Neural progenitor cell (in vitro differentiated cells): Measurements from ENCODE around the gene ZNF587B.

Experiments
- EZH2phosphoT487 ChIP-seq: fragments of 200-600 bp; sonication (generic); IDR thresholded peaks from 2 replicates; pipeline ENCODE4 v1.6.1; 2017; ENCODE audit warnings: antibody characterized with exemption
- TF ChIP-seq, protein P1 (sequence below): fragments of 200-600 bp; sonication (generic); IDR thresholded peaks from 2 replicates; pipeline ENCODE4 v1.5.1; 2017; ENCODE audit warnings: antibody characterized with exemption, mild to moderate bottlenecking

- TF ChIP-seq, protein P1, sequence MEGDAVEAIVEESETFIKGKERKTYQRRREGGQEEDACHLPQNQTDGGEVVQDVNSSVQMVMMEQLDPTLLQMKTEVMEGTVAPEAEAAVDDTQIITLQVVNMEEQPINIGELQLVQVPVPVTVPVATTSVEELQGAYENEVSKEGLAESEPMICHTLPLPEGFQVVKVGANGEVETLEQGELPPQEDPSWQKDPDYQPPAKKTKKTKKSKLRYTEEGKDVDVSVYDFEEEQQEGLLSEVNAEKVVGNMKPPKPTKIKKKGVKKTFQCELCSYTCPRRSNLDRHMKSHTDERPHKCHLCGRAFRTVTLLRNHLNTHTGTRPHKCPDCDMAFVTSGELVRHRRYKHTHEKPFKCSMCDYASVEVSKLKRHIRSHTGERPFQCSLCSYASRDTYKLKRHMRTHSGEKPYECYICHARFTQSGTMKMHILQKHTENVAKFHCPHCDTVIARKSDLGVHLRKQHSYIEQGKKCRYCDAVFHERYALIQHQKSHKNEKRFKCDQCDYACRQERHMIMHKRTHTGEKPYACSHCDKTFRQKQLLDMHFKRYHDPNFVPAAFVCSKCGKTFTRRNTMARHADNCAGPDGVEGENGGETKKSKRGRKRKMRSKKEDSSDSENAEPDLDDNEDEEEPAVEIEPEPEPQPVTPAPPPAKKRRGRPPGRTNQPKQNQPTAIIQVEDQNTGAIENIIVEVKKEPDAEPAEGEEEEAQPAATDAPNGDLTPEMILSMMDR: no peak
- no peak for TF ChIP-seq EZH2phosphoT487
Observed at GRCh38 chr19:57807541-57807940, 22.6 kb upstream of the ZNF587B start.
